ENCODE measurements around the gene MTG2. TPM values are rescaled to one million over a fixed set of nuclear protein-coding genes. Genes with fewer than 3 reads are reported as not detected.

The MTG2 gene
- total RNA-seq, 1 experiment from 2014 or later = 56.8 TPM

DNA sequence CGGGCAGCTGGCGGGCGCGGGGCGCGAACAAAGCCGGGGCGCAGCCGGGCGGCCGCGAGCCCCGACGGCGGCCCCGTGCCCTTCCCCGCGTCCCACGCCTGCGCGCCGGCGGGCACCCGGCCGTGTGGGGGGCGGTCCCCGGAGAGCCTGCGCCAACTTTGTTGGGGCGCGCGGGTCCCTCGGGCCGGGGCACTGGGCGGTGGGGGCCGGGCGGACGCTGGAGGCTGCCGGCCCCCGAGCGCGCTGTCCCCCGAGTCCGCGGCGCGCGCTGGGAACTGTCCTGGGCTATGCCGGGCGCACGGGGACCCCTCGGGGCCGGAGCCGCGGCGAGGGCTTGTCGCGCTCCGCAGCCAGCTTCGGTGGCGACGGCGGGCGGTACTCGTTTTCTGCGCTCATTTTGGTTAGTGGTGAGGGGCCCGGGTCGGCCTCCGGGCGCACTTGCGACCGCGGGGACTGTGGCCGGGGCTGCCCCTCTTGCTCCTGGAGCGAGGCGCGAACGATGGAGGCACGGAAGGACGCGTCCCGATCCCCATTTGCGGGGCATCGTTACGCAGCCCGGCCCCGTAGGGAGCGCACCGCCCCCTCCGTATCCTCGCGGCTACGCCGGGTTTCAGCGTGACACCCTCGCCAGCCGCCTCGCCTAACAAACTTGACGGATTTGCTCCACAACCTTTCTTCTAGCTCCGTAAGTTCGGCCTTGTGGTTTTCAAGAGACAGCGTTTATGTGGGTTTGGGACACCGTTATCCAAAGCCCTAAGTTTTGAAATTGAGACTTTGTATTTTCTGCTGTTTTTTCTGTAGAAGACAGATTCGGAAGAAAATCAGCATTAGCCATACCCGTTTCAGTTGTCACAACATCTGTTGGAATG, 38.6 kb upstream of the MTG2 start:
- Histone ChIP-seq H3K27ac (ENCODE audit: low read length) (peak overlapping the region; percentile 76), H3K4me1 (ENCODE audit: control insufficient read depth, insufficient read depth, low read length) (peaks cover 29% of the 10 kb centered on the region), H3K36me3 (ENCODE audit: control insufficient read depth, insufficient read depth, low read length) (peaks cover 13% of the 10 kb centered on the region), H3K4me3 (ENCODE audit: low read depth in 2 of 2, low read length in 2 of 2) (peak overlapping the region; percentile 61 to 64), H3K27me3 (ENCODE audit: control insufficient read depth, insufficient read depth, low read length) (no peaks in the 10 kb centered on the region), H3K9me3 (ENCODE audit: control insufficient read depth, insufficient read depth, low read depth, low read length) (no peaks in the 10 kb centered on the region)
- no TSS peak for BruUV-seq (replicated peaks)
- in situ Hi-C loops (cut with HindIII; ENCODE audit: low pct_unique_long_range_greater_than_20kb, low sequenced_read_pairs) = no loop called here
- ATAC-seq (peak; percentile 56), DNase-seq (ENCODE audit: low read depth, low spot score) (no peak)
- intact Hi-C loops (cut with micrococcal nuclease; ENCODE audit: unreplicated experiment) = no loop called here
- ChIA-PET POLR2A (no interaction called here), CTCF (interaction anchor here (0.7 kb wide), 1 partner anchor 78 kb away, joined by 3 read pairs; no protein-coding TSS in a partner anchor)
- TF ChIP-seq REST (IDR thresholded peaks at IDR 0.05; ENCODE audit: insufficient read depth in 1 of 2, low read depth in 2 of 2, low read length in 1 of 2) (no peak), SIN3A (IDR thresholded peaks at IDR 0.05; ENCODE audit: borderline replicate concordance, insufficient read depth, low read depth, low read length) (0 out of 2 replicates have a peak, but pooled peaks have one; percentile 10), POLR2AphosphoS5 (IDR thresholded peaks at IDR 0.05; ENCODE audit: low read depth, low read length) (no peak), TCF7L2 (IDR thresholded peaks at IDR 0.05; ENCODE audit: low read depth, low read length) (no peak)

DNA sequence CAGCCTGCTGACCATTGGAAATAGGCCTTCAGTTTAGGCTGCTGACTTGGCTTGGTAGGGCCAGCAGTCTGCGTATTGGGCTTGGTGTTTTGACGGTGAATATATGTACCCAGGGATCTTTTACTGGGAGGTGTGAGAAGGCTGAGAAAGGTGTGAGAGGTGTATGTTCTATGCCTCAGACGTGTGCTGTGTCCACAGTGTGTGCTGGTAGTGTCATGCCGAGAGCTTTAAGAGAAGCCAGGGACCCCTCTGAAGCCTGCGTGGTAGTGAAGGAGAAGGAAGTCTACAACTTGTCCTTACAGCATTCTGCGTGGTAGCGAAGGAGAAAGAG, 37.2 kb upstream of the MTG2 start:
- ATAC-seq (no peak), DNase-seq (ENCODE audit: low read depth, low spot score) (no peak)
- Histone ChIP-seq H3K4me1 (ENCODE audit: control insufficient read depth, insufficient read depth, low read length) (peaks cover 27% of the 10 kb centered on the region), H3K27me3 (ENCODE audit: control insufficient read depth, insufficient read depth, low read length) (no peaks in the 10 kb centered on the region), H3K4me3 (ENCODE audit: low read depth in 2 of 2, low read length in 2 of 2) (no peak overlapping the region), H3K9me3 (ENCODE audit: control insufficient read depth, insufficient read depth, low read depth, low read length) (no peaks in the 10 kb centered on the region), H3K27ac (ENCODE audit: low read length) (no peak overlapping the region), H3K36me3 (ENCODE audit: control insufficient read depth, insufficient read depth, low read length) (no peaks in the 10 kb centered on the region; the same call in 1 of the 2 replicates)
- intact Hi-C loops (cut with micrococcal nuclease; ENCODE audit: unreplicated experiment) (no loop called here), in situ Hi-C loops (cut with HindIII; ENCODE audit: low pct_unique_long_range_greater_than_20kb, low sequenced_read_pairs) (no loop called here)
- ChIA-PET POLR2A (no interaction called here), CTCF (no interaction called here)
- no TSS peak for BruUV-seq (replicated peaks)
- TF ChIP-seq, protein P1, sequence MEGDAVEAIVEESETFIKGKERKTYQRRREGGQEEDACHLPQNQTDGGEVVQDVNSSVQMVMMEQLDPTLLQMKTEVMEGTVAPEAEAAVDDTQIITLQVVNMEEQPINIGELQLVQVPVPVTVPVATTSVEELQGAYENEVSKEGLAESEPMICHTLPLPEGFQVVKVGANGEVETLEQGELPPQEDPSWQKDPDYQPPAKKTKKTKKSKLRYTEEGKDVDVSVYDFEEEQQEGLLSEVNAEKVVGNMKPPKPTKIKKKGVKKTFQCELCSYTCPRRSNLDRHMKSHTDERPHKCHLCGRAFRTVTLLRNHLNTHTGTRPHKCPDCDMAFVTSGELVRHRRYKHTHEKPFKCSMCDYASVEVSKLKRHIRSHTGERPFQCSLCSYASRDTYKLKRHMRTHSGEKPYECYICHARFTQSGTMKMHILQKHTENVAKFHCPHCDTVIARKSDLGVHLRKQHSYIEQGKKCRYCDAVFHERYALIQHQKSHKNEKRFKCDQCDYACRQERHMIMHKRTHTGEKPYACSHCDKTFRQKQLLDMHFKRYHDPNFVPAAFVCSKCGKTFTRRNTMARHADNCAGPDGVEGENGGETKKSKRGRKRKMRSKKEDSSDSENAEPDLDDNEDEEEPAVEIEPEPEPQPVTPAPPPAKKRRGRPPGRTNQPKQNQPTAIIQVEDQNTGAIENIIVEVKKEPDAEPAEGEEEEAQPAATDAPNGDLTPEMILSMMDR (IDR thresholded peaks at IDR 0.05) = no peak
- TF ChIP-seq POLR2AphosphoS5 (IDR thresholded peaks at IDR 0.05; ENCODE audit: low read depth, low read length) (no peak), TCF7L2 (IDR thresholded peaks at IDR 0.05; ENCODE audit: low read depth, low read length) (no peak)
